Measurements from ENCODE around the gene GABRB1.

- TF ChIP-seq EZH2phosphoT487 (IDR thresholded peaks at IDR 0.05; ENCODE audit: insufficient read depth, low read depth) (no peak), EZH2 (IDR thresholded peaks at IDR 0.05; ENCODE audit: insufficient read depth, poor library complexity, severe bottlenecking) (no peak)
Measured at GRCh38 chr4:47224361-47224760, 193.0 kb downstream of the GABRB1 start.
